Epithelial cell of esophagus (primary cell): Measurements from ENCODE around the gene GMCL1.

Experiments
- DNase-seq: peaks from one replicate; pipeline ENCODE4 v3.0.0; 2010; ENCODE audit warnings: low read depth
- H3K4me3 ChIP-seq: 2 replicates; pipeline ENCODE4 v1.5.1; 2011; ENCODE audit warnings: mild to moderate bottlenecking, low read length, control low read depth
- TF ChIP-seq, protein P1 (sequence below): IDR thresholded peaks from 2 replicates; pipeline ENCODE4 v1.5.1; 2011; ENCODE audit warnings: low read depth, mild to moderate bottlenecking, low read length, control low read depth, inconsistent platforms; ENCODE audit not compliant: insufficient read depth; ENCODE audit errors: missing control alignments

Gene GMCL1, protein sequence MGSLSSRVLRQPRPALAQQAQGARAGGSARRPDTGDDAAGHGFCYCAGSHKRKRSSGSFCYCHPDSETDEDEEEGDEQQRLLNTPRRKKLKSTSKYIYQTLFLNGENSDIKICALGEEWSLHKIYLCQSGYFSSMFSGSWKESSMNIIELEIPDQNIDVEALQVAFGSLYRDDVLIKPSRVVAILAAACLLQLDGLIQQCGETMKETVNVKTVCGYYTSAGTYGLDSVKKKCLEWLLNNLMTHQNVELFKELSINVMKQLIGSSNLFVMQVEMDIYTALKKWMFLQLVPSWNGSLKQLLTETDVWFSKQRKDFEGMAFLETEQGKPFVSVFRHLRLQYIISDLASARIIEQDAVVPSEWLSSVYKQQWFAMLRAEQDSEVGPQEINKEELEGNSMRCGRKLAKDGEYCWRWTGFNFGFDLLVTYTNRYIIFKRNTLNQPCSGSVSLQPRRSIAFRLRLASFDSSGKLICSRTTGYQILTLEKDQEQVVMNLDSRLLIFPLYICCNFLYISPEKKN

DNA sequence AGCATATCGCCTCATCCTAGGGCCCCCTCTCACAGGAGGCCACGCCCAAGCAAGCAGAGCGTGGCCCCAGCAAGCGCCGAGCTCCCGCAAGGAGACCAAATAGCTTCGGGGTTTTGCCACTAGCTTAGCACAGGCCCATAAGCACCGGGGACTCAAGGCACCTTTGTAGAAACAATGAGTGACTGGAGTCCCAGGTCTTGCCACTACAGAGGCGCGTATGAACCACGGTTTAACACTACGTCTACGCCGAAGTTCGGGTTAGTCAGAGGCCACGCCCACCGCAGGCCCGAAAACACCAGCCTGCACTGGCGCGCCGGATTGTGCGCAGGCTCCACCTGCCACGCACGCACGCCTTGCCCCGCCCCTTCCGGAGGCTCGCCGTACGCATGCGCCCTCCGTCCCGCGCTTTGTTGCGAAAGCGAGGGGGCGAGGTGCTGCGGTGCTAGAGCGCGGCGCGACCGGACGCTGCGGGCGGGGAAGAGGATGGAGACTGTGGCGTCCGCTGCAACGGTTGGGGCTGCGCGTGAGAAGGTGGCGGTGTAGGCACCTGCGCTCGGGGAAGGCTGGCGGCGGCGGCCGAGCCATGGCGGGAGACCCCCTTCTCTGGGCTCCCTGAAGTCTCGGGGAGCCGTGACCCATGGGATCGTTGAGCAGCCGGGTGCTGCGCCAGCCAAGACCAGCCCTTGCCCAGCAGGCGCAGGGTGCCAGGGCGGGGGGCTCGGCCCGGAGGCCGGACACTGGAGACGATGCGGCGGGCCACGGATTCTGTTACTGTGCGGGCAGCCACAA is at the start of gene GMCL1:
TSS of gene GMCL1 (plus strand) at position 405 of the 789 bp plus-strand sequence. CDS start at position 638, 233 bp downstream.
- TF ChIP-seq, protein P1, sequence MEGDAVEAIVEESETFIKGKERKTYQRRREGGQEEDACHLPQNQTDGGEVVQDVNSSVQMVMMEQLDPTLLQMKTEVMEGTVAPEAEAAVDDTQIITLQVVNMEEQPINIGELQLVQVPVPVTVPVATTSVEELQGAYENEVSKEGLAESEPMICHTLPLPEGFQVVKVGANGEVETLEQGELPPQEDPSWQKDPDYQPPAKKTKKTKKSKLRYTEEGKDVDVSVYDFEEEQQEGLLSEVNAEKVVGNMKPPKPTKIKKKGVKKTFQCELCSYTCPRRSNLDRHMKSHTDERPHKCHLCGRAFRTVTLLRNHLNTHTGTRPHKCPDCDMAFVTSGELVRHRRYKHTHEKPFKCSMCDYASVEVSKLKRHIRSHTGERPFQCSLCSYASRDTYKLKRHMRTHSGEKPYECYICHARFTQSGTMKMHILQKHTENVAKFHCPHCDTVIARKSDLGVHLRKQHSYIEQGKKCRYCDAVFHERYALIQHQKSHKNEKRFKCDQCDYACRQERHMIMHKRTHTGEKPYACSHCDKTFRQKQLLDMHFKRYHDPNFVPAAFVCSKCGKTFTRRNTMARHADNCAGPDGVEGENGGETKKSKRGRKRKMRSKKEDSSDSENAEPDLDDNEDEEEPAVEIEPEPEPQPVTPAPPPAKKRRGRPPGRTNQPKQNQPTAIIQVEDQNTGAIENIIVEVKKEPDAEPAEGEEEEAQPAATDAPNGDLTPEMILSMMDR, result no peak
- H3K4me3 ChIP-seq, result peak within 1 kb of the TSS; percentile 85
- DNase-seq, result peak; percentile 97

DNA sequence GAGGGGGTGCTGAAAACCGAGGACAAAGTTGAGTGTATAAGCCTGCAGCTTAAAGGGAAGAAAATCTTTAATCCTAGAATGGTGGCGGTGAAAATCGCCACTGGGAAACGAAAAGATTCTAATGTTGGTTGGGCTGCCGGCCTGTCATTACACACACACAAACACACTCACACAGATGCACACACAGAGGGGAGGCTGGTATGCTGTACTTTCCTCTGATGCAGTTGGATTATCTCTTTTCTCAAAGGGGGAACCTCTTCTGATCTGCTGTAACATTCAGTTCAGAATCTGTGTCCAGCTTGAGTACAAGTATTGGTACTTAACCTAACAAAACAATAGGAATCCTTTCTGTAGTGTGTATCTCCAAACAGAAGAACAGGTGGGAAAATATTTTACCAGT is 48.5 kb upstream of the GMCL1 start:
- TF ChIP-seq, protein P1, result no peak
- H3K4me3 ChIP-seq, result no peak overlapping the region
- no peak for DNase-seq

DNA sequence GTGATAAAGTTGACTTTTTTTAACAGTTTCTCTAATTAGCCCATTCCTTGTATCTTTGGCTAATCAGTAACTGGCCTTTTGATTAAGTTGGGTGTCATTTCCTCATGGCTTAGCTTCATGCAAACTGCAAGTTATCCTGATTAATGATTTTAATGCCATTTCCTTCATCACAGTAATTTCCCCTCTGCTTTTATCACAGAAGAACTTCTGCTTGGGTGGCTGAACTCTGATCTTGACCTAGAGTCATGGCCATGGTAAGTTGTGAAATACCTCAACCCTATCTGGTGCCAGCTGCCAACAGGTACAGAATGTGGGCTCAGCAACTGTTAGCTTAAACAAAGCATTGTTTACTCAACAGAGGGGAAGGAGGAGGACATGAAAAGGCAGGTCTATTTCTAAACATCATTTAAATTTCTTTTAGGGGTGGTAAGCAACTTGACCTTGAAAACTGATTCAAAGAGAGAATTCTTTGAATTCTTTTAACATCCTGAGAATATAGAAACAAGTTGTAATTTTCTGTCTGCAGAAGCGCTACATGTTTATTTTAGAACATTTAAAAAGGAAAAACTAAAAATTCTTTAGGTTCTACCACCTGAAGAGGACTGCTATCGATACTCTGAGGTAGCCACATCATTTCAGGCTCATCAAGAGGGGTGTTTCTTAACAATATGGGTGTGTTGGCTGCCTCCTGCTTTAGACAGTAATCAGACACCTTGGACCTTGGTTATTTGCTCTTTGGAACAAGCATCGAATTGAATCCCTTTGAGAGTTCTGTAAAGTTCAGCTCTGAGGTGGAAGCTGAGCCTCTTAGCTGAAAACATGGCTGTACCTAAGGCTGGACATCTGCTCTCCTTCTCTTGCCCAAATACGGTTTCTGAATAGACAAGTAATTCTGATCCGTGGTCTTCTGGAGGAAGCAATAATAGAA is 47.9 kb upstream of the GMCL1 start:
- TF ChIP-seq, protein P1, result no peak
- peak; percentile 46 for DNase-seq
- H3K4me3 ChIP-seq, result no peak overlapping the region

DNA sequence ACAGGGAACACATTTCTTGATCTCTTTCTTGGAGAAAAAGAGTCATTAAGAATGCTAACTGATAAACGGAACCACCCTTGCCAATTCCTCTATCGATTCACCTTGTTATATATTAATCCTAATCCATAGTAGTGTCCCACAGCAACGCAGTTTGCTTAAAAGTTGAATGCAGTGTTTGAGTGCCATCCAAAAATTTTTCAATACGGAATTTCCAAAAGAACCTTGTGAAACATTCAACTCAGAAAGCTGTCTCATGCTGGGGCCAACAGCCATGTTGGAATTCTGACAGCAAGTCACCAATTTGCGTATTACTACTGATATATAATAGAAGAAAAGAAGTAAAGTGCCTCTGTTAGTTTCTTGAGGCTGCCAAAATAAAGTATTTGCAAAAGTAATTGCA is 45.2 kb upstream of the GMCL1 start:
- H3K4me3 ChIP-seq, result no peak overlapping the region
- TF ChIP-seq, protein P1, result no peak
- no peak for DNase-seq

DNA sequence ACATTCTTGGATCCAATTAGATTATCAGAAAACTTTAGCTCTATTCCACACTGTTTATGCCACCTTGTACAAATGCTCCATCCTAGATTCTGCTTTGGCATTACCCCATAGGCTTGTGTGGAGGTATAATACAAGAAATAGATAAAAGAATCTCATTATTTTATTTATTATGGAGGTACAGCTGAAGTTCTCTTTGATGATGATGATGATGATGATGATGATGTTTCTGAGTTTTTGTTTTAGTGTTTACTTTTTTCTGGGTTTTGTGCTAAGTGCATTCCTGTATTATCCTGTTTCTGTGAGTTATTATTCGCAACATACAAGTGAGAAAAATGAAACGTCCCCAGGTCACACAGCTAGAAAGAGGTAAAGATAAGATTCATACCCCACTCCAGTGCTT is 44.1 kb upstream of the GMCL1 start:
- H3K4me3 ChIP-seq, result no peak overlapping the region
- TF ChIP-seq, protein P1, result no peak
- no peak for DNase-seq

DNA sequence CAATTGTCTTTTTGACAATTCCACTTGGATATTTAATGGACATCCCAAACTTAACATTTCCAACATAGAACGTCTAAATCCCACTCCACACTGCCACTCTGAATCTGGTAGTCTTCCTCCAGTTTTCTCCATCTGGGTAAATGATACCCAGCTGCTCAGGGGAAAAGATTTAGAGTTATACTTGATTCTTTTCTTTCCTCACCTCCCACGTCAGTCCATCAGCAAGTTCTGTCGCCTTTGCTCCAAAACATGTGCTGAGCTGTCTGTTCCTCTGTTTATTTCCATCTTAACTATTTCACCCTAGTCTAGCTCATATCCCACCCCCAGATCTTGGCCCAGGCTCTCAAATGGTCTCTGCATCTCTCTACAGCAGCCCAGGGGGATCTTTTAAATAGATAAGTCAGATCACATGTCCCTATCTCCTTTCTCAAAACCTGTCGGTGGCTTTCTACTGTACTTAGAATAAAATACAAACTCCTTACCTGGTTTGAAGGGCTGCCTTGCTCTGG is 43.4 kb upstream of the GMCL1 start:
- TF ChIP-seq, protein P1, result no peak
- no peak overlapping the region for H3K4me3 ChIP-seq
- DNase-seq, result no peak
